HCT116 (cell line): Measurements from ENCODE around the gene MRPS27. TPM values are rescaled to one million over a fixed set of nuclear protein-coding genes. Genes with fewer than 3 reads are reported as not detected.

Experiments used
- ATAC-seq: fragments of 200-7000 bp; cut with Tn5 transposase; 2 replicates; pipeline ENCODE4 v1.9.1; 2020; ENCODE audit warnings: mild to moderate bottlenecking, moderate library complexity
- BruUV-seq: library from RNA; stranded (reverse); fragments of 400-500 nt; replicated peaks from 2 replicates; lab custom pipeline; 2021; lab: Mats Ljungman, UMichigan
- CTCF ChIA-PET: fragments of 300-600 bp; sonication (Branson Sonifier 250); formaldehyde crosslinking; loops from one replicate; lab custom pipeline; 2021; ENCODE audit warnings: antibody characterized with exemption; lab: Charles Lee
- POLR2A ChIA-PET: fragments of 300-600, 350-600 bp; sonication (Branson Sonifier 250); formaldehyde crosslinking; loops from one replicate; lab custom pipeline; 2021; ENCODE audit warnings: antibody characterized with exemption; lab: Charles Lee
- RAD21 ChIA-PET, 2 experiments: fragments of 300-600 bp; sonication (Branson Sonifier 250); formaldehyde crosslinking; loops; one replicate each; lab custom pipeline; 2023; ENCODE audit warnings: low total read pairs in 2 of 2; ENCODE audit not compliant: uncharacterized antibody in 2 of 2, unreplicated experiment in 2 of 2, low non-redundant PET in 1 of 2; lab: Charles Lee
- DNase-seq: peaks from one replicate; pipeline ENCODE4 v3.0.0-alpha.2; 2010; ENCODE audit warnings: low read depth, low spot score
- H2AFZ ChIP-seq: fragments of 200-600 bp; shearing (Covaris generic), sonication (generic); 2 replicates; pipeline ENCODE4 v1.6.1; 2017; ENCODE audit warnings: low read depth, mixed run types, mixed read lengths, antibody characterized with exemption, low read length; ENCODE audit not compliant: poor library complexity, severe bottlenecking
- H3K27ac ChIP-seq: 2 replicates; pipeline ENCODE4 v1.5.1; 2012; ENCODE audit warnings: low read depth, low read length
- H3K27me3 ChIP-seq: fragments of 200-600 bp; sonication (generic); 2 replicates; pipeline ENCODE4 v1.6.1; 2016; ENCODE audit warnings: mixed run types, low read length, mixed read lengths; ENCODE audit not compliant: insufficient read depth
- H3K36me3 ChIP-seq, 2 experiments: fragments of 200-500 bp in 1 of 2; fragments of 200-600 bp in 1 of 2; sonication (Bioruptor generic) in 1 of 2; sonication (generic) in 1 of 2; 2 replicates each; pipeline versions ENCODE4 v1.5.1 to v1.6.1; 2014 to 2016; ENCODE audit warnings: low read length in 2 of 2, inconsistent platforms in 1 of 2, mixed read lengths in 1 of 2, mixed run types in 1 of 2; ENCODE audit not compliant: insufficient read depth in 2 of 2, control insufficient read depth in 1 of 2
- H3K4me1 ChIP-seq, 2 experiments: fragments of 200-600 bp in 1 of 2; sonication (generic) in 1 of 2; 2 replicates each; pipeline versions ENCODE4 v1.5.1 to v1.6.1; 2012 to 2017; ENCODE audit warnings: low read length in 2 of 2, inconsistent platforms in 1 of 2, mild to moderate bottlenecking in 1 of 2, mixed read lengths in 1 of 2, mixed run types in 1 of 2, moderate library complexity in 1 of 2; ENCODE audit not compliant: insufficient read depth in 2 of 2, control insufficient read depth in 1 of 2
- H3K4me2 ChIP-seq: fragments of 200-600 bp; sonication (generic); 2 replicates; pipeline ENCODE4 v1.6.1; 2017; ENCODE audit warnings: mixed run types, low read length, mixed read lengths
- H3K4me3 ChIP-seq, 2 experiments: fragments of 200-600 bp in 1 of 2; sonication (generic) in 1 of 2; replicated peaks in 1 of 2; 2 replicates each; pipeline ENCODE4 v1.5.1; 2011 to 2016; ENCODE audit warnings: low read length in 2 of 2, control low read depth in 1 of 2, low read depth in 1 of 2, mild to moderate bottlenecking in 1 of 2, mixed read lengths in 1 of 2, mixed run types in 1 of 2
- H3K79me2 ChIP-seq: fragments of 200-600 bp; sonication (generic); 2 replicates; pipeline ENCODE4 v1.6.1; 2017; ENCODE audit warnings: mild to moderate bottlenecking, mixed run types, low read length, moderate library complexity, mixed read lengths; ENCODE audit not compliant: insufficient read depth
- H3K9ac ChIP-seq: fragments of 200-600 bp; sonication (generic); 2 replicates; pipeline ENCODE4 v1.6.1; 2016; ENCODE audit warnings: low read length, mixed read lengths
- H3K9me2 ChIP-seq: fragments of 200-600 bp; sonication (generic), shearing (Covaris generic); 2 replicates; pipeline ENCODE4 v1.6.1; 2017; ENCODE audit warnings: mixed run types, mild to moderate bottlenecking, moderate library complexity; ENCODE audit not compliant: insufficient read depth
- H3K9me3 ChIP-seq, 2 experiments: fragments of 200-500 bp in 1 of 2; fragments of 200-600 bp in 1 of 2; sonication (Bioruptor generic) in 1 of 2; sonication (generic) in 1 of 2; 2 replicates each; pipeline ENCODE4 v1.6.1; 2014 to 2017; ENCODE audit warnings: low read length in 2 of 2, mixed read lengths in 2 of 2, inconsistent platforms in 1 of 2, low read depth in 1 of 2, mild to moderate bottlenecking in 1 of 2, mixed run types in 1 of 2, moderate library complexity in 1 of 2; ENCODE audit not compliant: control insufficient read depth in 1 of 2, insufficient read depth in 1 of 2
- H4K20me1 ChIP-seq: fragments of 200-600 bp; sonication (generic), shearing (Covaris generic); 2 replicates; pipeline ENCODE4 v1.6.1; 2017; ENCODE audit warnings: mixed run types, mild to moderate bottlenecking, moderate library complexity; ENCODE audit not compliant: insufficient read depth
- CBX3 ChIP-seq: IDR thresholded peaks from 2 replicates; pipeline ENCODE4 v1.6.1; 2012; ENCODE audit warnings: low read depth
- CEBPB ChIP-seq: IDR thresholded peaks from 2 replicates; pipeline ENCODE4 v1.6.1; 2012; ENCODE audit warnings: low read depth
- EGR1 ChIP-seq: IDR thresholded peaks from 2 replicates; pipeline ENCODE4 v1.6.1; 2012; ENCODE audit warnings: low read depth
- ELF1 ChIP-seq: IDR thresholded peaks from 2 replicates; pipeline ENCODE4 v1.6.1; 2012; ENCODE audit warnings: low read depth, borderline replicate concordance
- EZH2 ChIP-seq: fragments of 200-600 bp; sonication (generic); IDR thresholded peaks from 2 replicates; pipeline ENCODE4 v1.6.1; 2017; ENCODE audit warnings: antibody characterized with exemption, mixed run types
- EZH2phosphoT487 ChIP-seq: fragments of 200-600 bp; IDR thresholded peaks from 2 replicates; pipeline ENCODE4 v1.6.1; 2018; ENCODE audit warnings: antibody characterized with exemption, borderline replicate concordance
- FOSL1 ChIP-seq: IDR thresholded peaks from 2 replicates; pipeline ENCODE4 v1.6.1; 2012; ENCODE audit warnings: low read depth
- JUND ChIP-seq: IDR thresholded peaks from 2 replicates; pipeline ENCODE4 v1.6.1; 2012
- MAX ChIP-seq: IDR thresholded peaks from 2 replicates; pipeline ENCODE4 v1.6.1; 2012
- POLR2A ChIP-seq: IDR thresholded peaks from 2 replicates; pipeline ENCODE4 v1.7.0; 2011; ENCODE audit warnings: borderline replicate concordance; ENCODE audit not compliant: insufficient read depth, insufficient read length; ENCODE audit errors: extremely low read depth
- POLR2AphosphoS5 ChIP-seq: IDR thresholded peaks from 2 replicates; pipeline ENCODE4 v1.6.1; 2011; ENCODE audit warnings: mild to moderate bottlenecking, low read depth, low read length, moderate library complexity
- RAD21 ChIP-seq: IDR thresholded peaks from 2 replicates; pipeline ENCODE4 v1.6.1; 2012; ENCODE audit warnings: low read depth, mild to moderate bottlenecking
- REST ChIP-seq: IDR thresholded peaks from 2 replicates; pipeline ENCODE4 v1.6.1; 2012; ENCODE audit warnings: low read depth
- SIN3A ChIP-seq: IDR thresholded peaks from 2 replicates; pipeline ENCODE4 v1.6.1; 2012; ENCODE audit warnings: low read depth
- SP1 ChIP-seq: IDR thresholded peaks from 2 replicates; pipeline ENCODE4 v1.6.1; 2012; ENCODE audit warnings: low read depth
- SRF ChIP-seq: IDR thresholded peaks from 2 replicates; pipeline ENCODE4 v1.6.1; 2012; ENCODE audit warnings: low read depth
- TCF7L2 ChIP-seq: IDR thresholded peaks from 2 replicates; pipeline ENCODE4 v1.7.0; 2011; ENCODE audit warnings: borderline replicate concordance, inconsistent platforms; ENCODE audit not compliant: insufficient read depth, insufficient read length; ENCODE audit errors: extremely low read depth
- ZFX ChIP-seq: fragments of 450-650 bp; IDR thresholded peaks from 2 replicates; pipeline ENCODE4 v1.6.1; 2017
- ZNF274 ChIP-seq: fragments of 200-500 bp; sonication (Bioruptor generic); IDR thresholded peaks from 2 replicates; pipeline ENCODE4 v1.6.1; 2014; ENCODE audit warnings: mild to moderate bottlenecking, low read depth, low read length, inconsistent platforms
- intact Hi-C: fragments of 100-400 bp; cut with micrococcal nuclease; formaldehyde crosslinking; loops from 2 replicates; pipeline ENCODE4 v1.10.0; 2022
- total RNA-seq: library from RNA; stranded (reverse); gene quantifications from one replicate; pipeline ENCODE4 v1.2.1, GENCODE V29; 2021; ENCODE audit not compliant: unreplicated experiment
- TF ChIP-seq, protein P1 (sequence below), 3 experiments: fragments of 200-600 bp in 1 of 3; sonication (generic) in 1 of 3; IDR thresholded peaks in 2 of 3; conservative IDR thresholded peaks in 1 of 3; 2 replicates each; pipeline ENCODE4 v1.5.1; 2012 to 2017; ENCODE audit warnings: low read depth in 2 of 3, low read length in 2 of 3, antibody characterized with exemption in 1 of 3, borderline replicate concordance in 1 of 3, control low read depth in 1 of 3, mild to moderate bottlenecking in 1 of 3, mixed read lengths in 1 of 3, mixed run types in 1 of 3, moderate library complexity in 1 of 3; ENCODE audit not compliant: insufficient read depth in 1 of 3
- TF ChIP-seq, protein P2 (sequence below): IDR thresholded peaks from 2 replicates; pipeline ENCODE4 v1.6.1; 2012

Gene MRPS27
- total RNA-seq, 1 experiment from 2014 or later = 113 TPM

- no peak overlapping the region for H3K9ac ChIP-seq
- no peak overlapping the region for H3K4me2 ChIP-seq
- peaks cover 85% of the 10 kb centered on the region for H3K79me2 ChIP-seq
- no peak overlapping the region for H2AFZ ChIP-seq
- peak; percentile 44 for DNase-seq
- no peaks in the 10 kb centered on the region for H3K4me1 ChIP-seq
- RAD21 ChIA-PET = no interaction called here
- no peak overlapping the region for H3K4me3 ChIP-seq
- peaks cover 9% of the 10 kb centered on the region; the same call in 1 of the 2 replicates for H4K20me1 ChIP-seq
- POLR2A ChIA-PET = no interaction called here
- ATAC-seq = peak; percentile 70
- CTCF ChIA-PET = interaction anchor here (1.3 kb wide), 1 partner anchor 14 kb away, joined by 6 read pairs; no protein-coding TSS in a partner anchor
- no peak overlapping the region for H3K27ac ChIP-seq
- intact Hi-C loops = loop anchor here (1.0 to 10.0 kb wide), 4 partner anchors 132 to 491 kb away; no protein-coding TSS in a partner anchor
- BruUV-seq = no TSS peak
- TF ChIP-seq EGR1 (no peak), MAX (no peak), CBX3 (no peak), REST (no peak), JUND (no peak), FOSL1 (no peak), RAD21 (peak; percentile 70), POLR2AphosphoS5 (no peak), ZNF274 (no peak), SRF (no peak), TCF7L2 (no peak), EZH2phosphoT487 (no peak), ZFX (no peak), EZH2 (no peak), CEBPB (no peak), SP1 (0 out of 2 replicates have a peak, but pooled peaks have one; percentile 10), POLR2A (no peak), ELF1 (no peak), SIN3A (no peak)
- TF ChIP-seq, protein P1, sequence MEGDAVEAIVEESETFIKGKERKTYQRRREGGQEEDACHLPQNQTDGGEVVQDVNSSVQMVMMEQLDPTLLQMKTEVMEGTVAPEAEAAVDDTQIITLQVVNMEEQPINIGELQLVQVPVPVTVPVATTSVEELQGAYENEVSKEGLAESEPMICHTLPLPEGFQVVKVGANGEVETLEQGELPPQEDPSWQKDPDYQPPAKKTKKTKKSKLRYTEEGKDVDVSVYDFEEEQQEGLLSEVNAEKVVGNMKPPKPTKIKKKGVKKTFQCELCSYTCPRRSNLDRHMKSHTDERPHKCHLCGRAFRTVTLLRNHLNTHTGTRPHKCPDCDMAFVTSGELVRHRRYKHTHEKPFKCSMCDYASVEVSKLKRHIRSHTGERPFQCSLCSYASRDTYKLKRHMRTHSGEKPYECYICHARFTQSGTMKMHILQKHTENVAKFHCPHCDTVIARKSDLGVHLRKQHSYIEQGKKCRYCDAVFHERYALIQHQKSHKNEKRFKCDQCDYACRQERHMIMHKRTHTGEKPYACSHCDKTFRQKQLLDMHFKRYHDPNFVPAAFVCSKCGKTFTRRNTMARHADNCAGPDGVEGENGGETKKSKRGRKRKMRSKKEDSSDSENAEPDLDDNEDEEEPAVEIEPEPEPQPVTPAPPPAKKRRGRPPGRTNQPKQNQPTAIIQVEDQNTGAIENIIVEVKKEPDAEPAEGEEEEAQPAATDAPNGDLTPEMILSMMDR (IDR thresholded peaks at IDR 0.05 in 2 of 3, conservative IDR thresholded peaks at IDR 0.05 in 1 of 3; ENCODE audit: borderline replicate concordance in 1 of 3, insufficient read depth in 1 of 3, low read depth in 2 of 3, low read length in 2 of 3) = peak; percentile 56 to 90 (median 75); a peak in 5 of 6 replicates
- TF ChIP-seq, protein P2, sequence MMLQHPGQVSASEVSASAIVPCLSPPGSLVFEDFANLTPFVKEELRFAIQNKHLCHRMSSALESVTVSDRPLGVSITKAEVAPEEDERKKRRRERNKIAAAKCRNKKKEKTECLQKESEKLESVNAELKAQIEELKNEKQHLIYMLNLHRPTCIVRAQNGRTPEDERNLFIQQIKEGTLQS = no peak
- H3K9me2 ChIP-seq = no peaks in the 10 kb centered on the region
- H3K27me3 ChIP-seq = no peaks in the 10 kb centered on the region
- no peaks in the 10 kb centered on the region for H3K36me3 ChIP-seq
- no peaks in the 10 kb centered on the region for H3K9me3 ChIP-seq
Measured at GRCh38 chr5:72268753-72269410, 51.2 kb downstream of the MRPS27 start.
